Kidney epithelial cell (primary cell): ENCODE data around the gene HTR2B. TPM values are rescaled to one million over a fixed set of nuclear protein-coding genes. Genes with fewer than 3 reads are reported as not detected.

ENCODE experiments used
- DNase-seq: peaks from one replicate; pipeline ENCODE4 v3.0.0-alpha.2; 2010; ENCODE audit warnings: low read depth
- H3K27me3 ChIP-seq: 2 replicates; pipeline ENCODE4 v1.6.0; 2011; ENCODE audit warnings: low read length; ENCODE audit not compliant: control insufficient read depth, insufficient read depth
- H3K36me3 ChIP-seq: 2 replicates; pipeline ENCODE4 v1.5.1; 2011; ENCODE audit warnings: low read length; ENCODE audit not compliant: control insufficient read depth, insufficient read depth
- H3K4me3 ChIP-seq: 2 replicates; pipeline ENCODE4 v1.5.1; 2011; ENCODE audit warnings: low read depth, mild to moderate bottlenecking, control low read depth, low read length
- CTCF ChIP-seq: IDR thresholded peaks from 2 replicates; pipeline ENCODE4 v1.5.1; 2011; ENCODE audit warnings: mild to moderate bottlenecking, moderate library complexity, low read length, control low read depth, inconsistent platforms; ENCODE audit not compliant: insufficient read depth, poor library complexity, severe bottlenecking
- total RNA-seq: library from RNA; depleted of rRNA; stranded (reverse); fragments of >200 nt; gene quantifications from 2 replicates; pipeline ENCODE4 v1.2.3, GENCODE V29; 2015

Gene HTR2B
- total RNA-seq, 1 donor from 2014 or later = 0.29 TPM

DNA sequence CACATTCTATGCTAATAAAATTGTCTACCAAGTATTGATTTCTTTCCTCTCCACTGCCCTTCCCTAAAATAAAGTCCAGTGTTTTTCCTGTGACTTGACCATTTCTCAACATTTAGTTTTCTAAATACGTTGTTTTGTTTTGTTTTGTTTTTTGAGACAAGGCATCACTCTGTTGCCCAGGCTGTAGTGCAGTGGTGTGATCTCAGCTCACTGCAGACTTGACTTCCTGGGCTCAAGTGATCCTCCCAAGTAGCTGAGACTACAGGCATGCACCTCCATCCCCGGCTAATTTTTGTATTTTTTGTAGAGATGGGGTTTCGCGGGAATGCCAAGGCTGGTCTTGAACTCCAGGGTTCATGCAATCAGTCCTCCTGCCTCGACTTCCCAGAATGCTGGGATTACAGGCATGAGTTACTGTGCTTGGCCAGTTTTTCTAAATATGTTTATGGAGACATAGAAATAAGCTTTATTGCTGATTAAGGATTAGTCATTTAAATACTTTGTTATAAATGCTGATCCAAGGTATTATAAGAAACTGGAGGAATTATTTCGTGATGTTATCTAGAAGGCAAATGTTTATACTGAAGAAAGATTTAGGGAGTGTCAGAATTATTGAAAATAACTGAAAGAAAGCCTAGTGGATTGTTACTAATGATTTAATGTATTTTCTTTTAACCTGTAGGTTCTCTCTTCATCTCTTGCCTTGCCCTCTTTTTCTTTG, 5.7 kb upstream of the HTR2B start:
- no peak for TF ChIP-seq CTCF
- DNase-seq = no peak
- Histone ChIP-seq H3K4me3 (no peak overlapping the region), H3K27me3 (no peaks in the 10 kb centered on the region), H3K36me3 (no peaks in the 10 kb centered on the region)

DNA sequence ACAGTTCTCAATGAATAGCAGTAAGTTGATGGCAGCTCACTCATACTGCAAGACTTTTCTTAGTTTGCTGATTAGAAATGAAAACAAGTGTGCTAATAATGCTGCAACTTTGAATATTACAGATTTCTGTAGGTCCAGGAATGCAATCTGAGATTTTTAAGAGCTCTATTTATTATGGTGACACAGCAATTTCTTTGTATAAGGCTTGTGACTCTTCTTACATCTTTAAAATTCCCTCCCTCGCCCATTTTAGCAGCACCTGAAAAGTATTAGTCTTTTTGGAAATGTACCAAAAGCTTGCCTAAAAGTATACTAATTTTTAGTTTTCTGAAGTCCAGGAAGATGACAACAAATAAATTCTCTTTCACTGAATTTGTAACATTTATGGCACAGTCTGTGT, 4.4 kb upstream of the HTR2B start:
- no peak for TF ChIP-seq CTCF
- no peak overlapping the region for H3K4me3 ChIP-seq
- no peaks in the 10 kb centered on the region for H3K27me3 ChIP-seq
- H3K36me3 ChIP-seq = no peaks in the 10 kb centered on the region
- DNase-seq = no peak

DNA sequence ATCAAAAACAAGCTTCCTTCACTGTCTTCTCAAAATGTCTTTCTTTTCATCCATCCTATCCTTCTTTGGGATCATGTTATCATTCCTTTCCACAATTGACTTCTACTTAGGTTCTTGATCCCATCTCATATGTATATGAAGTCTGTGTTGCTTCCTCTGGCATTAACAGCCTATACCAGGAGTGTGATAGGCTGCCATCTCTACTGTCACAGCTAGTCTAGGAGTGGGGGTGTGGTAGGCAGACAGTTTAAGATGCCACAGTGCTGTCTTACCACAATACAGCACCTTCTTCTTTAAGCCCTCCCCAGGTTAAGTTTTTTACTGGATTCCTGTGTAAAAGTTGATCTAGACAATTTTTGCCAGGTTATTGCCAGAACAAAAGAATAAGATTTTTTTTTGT, 3.7 kb upstream of the HTR2B start:
- DNase-seq = no peak
- Histone ChIP-seq H3K27me3 (no peaks in the 10 kb centered on the region), H3K36me3 (no peaks in the 10 kb centered on the region), H3K4me3 (no peak overlapping the region)
- TF ChIP-seq CTCF = no peak

DNA sequence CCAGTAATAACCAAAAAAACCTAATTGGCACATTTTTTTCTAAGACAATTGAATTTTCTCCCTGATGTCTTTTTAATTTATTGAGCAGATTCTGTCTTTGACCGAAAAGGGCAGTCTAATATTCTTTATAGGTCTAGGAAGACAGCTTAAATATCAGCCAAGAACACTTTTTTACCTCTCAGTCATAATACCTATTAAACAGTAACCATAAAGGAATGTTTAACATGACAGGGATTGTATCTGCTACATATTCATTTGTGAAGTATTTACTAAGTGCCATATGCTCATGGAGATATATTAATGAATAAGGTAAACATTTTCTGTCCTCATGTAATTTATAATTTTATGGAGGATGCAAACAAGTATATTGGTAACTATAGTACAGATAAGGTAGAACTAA, 3.1 kb upstream of the HTR2B start:
- H3K27me3 ChIP-seq = no peaks in the 10 kb centered on the region
- no peak overlapping the region for H3K4me3 ChIP-seq
- DNase-seq = no peak
- no peak for TF ChIP-seq CTCF
- H3K36me3 ChIP-seq = no peaks in the 10 kb centered on the region

DNA sequence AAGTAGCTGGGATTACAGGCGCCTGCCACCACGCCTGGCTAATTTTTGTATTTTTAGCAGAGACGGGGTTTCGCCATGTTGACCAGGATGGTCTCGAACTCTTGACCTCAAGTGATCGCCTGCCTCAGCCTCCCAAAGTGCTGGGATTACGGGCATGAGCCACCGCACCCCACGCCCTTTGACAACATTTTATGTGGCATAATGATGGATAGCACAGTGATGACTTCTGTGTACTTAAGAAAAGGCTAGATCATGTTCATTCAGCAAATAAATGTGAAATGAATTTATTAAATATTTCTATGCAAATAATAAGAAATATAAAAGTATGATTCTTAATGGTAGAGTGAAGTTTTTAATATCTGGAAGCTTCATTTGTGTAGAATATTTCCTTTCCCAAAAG, 2.6 kb upstream of the HTR2B start:
- TF ChIP-seq CTCF = no peak
- DNase-seq = no peak

DNA sequence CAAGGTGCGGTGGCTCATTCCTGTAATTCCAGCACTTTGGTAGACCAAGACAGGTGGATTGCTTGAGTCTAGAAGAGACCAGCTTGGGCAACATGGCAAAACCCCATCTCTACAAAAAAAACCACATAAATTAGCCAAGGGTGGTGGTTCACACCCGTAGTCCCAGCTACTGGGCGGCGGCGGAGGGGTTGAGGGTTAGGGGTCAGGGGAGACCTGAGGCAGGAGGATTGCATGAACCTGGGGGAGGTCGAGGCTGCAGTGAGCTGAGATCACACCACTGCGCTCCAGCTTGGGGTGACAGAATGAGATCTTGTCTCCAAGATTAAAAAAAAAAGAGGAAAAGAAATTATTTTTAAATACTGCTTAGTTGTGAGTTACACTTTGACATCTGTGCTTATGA, 1.3 kb upstream of the HTR2B start:
- Histone ChIP-seq H3K36me3 (no peaks in the 10 kb centered on the region), H3K27me3 (no peaks in the 10 kb centered on the region), H3K4me3 (no peak overlapping the region)
- no peak for DNase-seq
- TF ChIP-seq CTCF = no peak

More for the DNA sequence above, 2.6 kb upstream of the HTR2B start:
- no peaks in the 10 kb centered on the region for H3K36me3 ChIP-seq
- H3K4me3 ChIP-seq = no peak overlapping the region
- H3K27me3 ChIP-seq = no peaks in the 10 kb centered on the region
